CD4-positive, alpha-beta T cell (primary cell): ENCODE results near the gene ARID1A. TPM values are rescaled to one million over a fixed set of nuclear protein-coding genes. Genes with fewer than 3 reads are reported as not detected.

Source experiments
- ATAC-seq: fragments of 200-7000 bp; cut with Tn5 transposase; one replicate; pipeline ENCODE4 v1.10.0; 2022; ENCODE audit warnings: mild to moderate bottlenecking; ENCODE audit not compliant: poor library complexity
- CTCF ChIA-PET: fragments of 350-600 bp; sonication (Branson Sonifier 250); formaldehyde crosslinking; loops from one replicate; lab custom pipeline; 2021; ENCODE audit warnings: antibody characterized with exemption, inconsistent platforms; lab: Charles Lee
- POLR2A ChIA-PET: fragments of 350-600 bp; sonication (Branson Sonifier 250); formaldehyde crosslinking; loops from one replicate; lab custom pipeline; 2021; ENCODE audit warnings: antibody characterized with exemption, inconsistent platforms; lab: Charles Lee
- DNase-seq, 14 experiments: peaks; one replicate each; pipeline ENCODE4 v3.0.0-alpha.2; 2013 to 2020; ENCODE audit warnings: mixed read lengths in 2 of 14
- H3K27ac ChIP-seq, 2 donors: one replicate each; pipeline versions ENCODE4 v1.5.1 to v1.7.0; 2013; ENCODE audit warnings: low read length in 2 of 2, low read depth in 1 of 2, mild to moderate bottlenecking in 1 of 2
- H3K27me3 ChIP-seq, 2 experiments: 1 replicate in 1 of 2; 2 replicates in 1 of 2; pipeline versions ENCODE4 v1.6.1 to v1.7.0; 2013; ENCODE audit warnings: low read length in 2 of 2, control low read depth in 1 of 2, mild to moderate bottlenecking in 1 of 2, moderate library complexity in 1 of 2; ENCODE audit not compliant: insufficient read depth in 2 of 2, control insufficient read depth in 1 of 2
- H3K36me3 ChIP-seq: one replicate; pipeline ENCODE4 v1.6.1; 2013; ENCODE audit warnings: low read length, control low read depth; ENCODE audit not compliant: insufficient read depth
- H3K4me1 ChIP-seq: one replicate; pipeline ENCODE4 v1.6.1; 2013; ENCODE audit warnings: low read length, control low read depth; ENCODE audit not compliant: insufficient read depth
- H3K4me3 ChIP-seq: one replicate; pipeline ENCODE4 v1.5.1; 2013; ENCODE audit warnings: mild to moderate bottlenecking, low read length, moderate library complexity
- H3K9me3 ChIP-seq, 2 experiments: 1 replicate in 1 of 2; 2 replicates in 1 of 2; pipeline versions ENCODE4 v1.6.1 to v1.7.0; 2013; ENCODE audit warnings: low read length in 2 of 2, mild to moderate bottlenecking in 2 of 2, control low read depth in 1 of 2, moderate library complexity in 1 of 2; ENCODE audit not compliant: control insufficient read depth in 1 of 2, insufficient read depth in 1 of 2
- H3K27ac Mint-ChIP-seq: one replicate; pipeline ENCODE4 v1.8.0; 2020; ENCODE audit warnings: mixed read lengths
- H3K27me3 Mint-ChIP-seq: one replicate; pipeline ENCODE4 v1.8.0; 2021; ENCODE audit warnings: mixed read lengths
- H3K36me3 Mint-ChIP-seq: one replicate; pipeline ENCODE4 v1.8.0; 2021; ENCODE audit warnings: low read depth, mixed read lengths
- H3K4me1 Mint-ChIP-seq: one replicate; pipeline ENCODE4 v1.8.0; 2021; ENCODE audit warnings: low read depth, mixed read lengths
- H3K4me3 Mint-ChIP-seq: one replicate; pipeline ENCODE4 v1.8.0; 2020; ENCODE audit warnings: mild to moderate bottlenecking, mixed read lengths
- H3K9me3 Mint-ChIP-seq: one replicate; pipeline ENCODE4 v1.8.0; 2020; ENCODE audit warnings: mixed read lengths
- intact Hi-C, 2 experiments: fragments of 100-400 bp; cut with DNase I in 1 of 2; cut with micrococcal nuclease in 1 of 2; formaldehyde crosslinking; loops; one replicate each; pipeline versions ENCODE4 v1.15.1 to v1.9.0; 2023 to 2025; cut with DNase I, micrococcal nuclease
- total RNA-seq, 174 experiments: library from RNA in 2 of 174; stranded (reverse) in 2 of 174; gene quantifications; one replicate each; pipeline ENCODE4 v1.2.3 and lab custom pipeline; 2021 to 2026
- TF ChIP-seq, protein P1 (sequence below): fragments of 200-600 bp; IDR thresholded peaks from one replicate; pipeline ENCODE4 v1.8.0; 2022; ENCODE audit warnings: antibody characterized with exemption, mild to moderate bottlenecking

ARID1A gene
- total RNA-seq, 2 experiments from 2014 or later, result 102 to 103 TPM

DNA sequence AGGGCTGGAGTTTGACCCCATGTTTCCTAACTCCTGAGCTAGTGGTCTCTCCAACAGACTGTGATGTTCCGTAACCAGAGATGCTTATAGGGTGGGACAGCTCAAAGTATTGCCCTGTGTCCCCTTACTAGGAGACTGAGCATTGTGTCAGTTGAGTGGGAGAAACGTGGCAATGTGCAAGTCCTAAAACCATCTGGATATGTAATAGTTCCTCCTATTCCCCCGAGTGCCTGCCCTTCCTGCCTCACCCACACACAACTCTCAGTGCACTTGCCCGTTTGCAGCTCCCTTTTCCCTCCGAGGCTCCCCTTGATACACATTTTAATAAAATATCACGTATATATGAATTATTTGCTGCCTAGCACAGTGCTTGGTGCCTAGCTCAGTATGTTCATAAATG, 95.3 kb downstream of the ARID1A start:
- H3K27ac ChIP-seq, result no peak overlapping the region
- Mint-ChIP-seq H3K27ac (no peak overlapping the region), H3K4me1 (peaks cover 41% of the 10 kb centered on the region), H3K36me3 (peaks cover 61% of the 10 kb centered on the region), H3K9me3 (no peaks in the 10 kb centered on the region), H3K27me3 (no peaks in the 10 kb centered on the region), H3K4me3 (no peak overlapping the region)
- ATAC-seq (no peak), DNase-seq (no peak)
- H3K4me3 ChIP-seq, result no peak overlapping the region
- no peaks in the 10 kb centered on the region for H3K27me3 ChIP-seq
- ChIA-PET CTCF (interaction anchor here (0.8 to 4.8 kb wide), 5 partner anchors 35 to 291 kb away, joined by 3 to 80 read pairs (median 4); partner anchors contain the start of gene ZDHHC18), POLR2A (interaction anchor here (1.2 to 8.3 kb wide), 2 partner anchors 9 to 96 kb away, joined by 3 to 346 read pairs; partner anchors contain the start of gene ARID1A)
- peaks cover 46% of the 10 kb centered on the region for H3K4me1 ChIP-seq
- TF ChIP-seq, protein P1, sequence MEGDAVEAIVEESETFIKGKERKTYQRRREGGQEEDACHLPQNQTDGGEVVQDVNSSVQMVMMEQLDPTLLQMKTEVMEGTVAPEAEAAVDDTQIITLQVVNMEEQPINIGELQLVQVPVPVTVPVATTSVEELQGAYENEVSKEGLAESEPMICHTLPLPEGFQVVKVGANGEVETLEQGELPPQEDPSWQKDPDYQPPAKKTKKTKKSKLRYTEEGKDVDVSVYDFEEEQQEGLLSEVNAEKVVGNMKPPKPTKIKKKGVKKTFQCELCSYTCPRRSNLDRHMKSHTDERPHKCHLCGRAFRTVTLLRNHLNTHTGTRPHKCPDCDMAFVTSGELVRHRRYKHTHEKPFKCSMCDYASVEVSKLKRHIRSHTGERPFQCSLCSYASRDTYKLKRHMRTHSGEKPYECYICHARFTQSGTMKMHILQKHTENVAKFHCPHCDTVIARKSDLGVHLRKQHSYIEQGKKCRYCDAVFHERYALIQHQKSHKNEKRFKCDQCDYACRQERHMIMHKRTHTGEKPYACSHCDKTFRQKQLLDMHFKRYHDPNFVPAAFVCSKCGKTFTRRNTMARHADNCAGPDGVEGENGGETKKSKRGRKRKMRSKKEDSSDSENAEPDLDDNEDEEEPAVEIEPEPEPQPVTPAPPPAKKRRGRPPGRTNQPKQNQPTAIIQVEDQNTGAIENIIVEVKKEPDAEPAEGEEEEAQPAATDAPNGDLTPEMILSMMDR, result no peak
- H3K36me3 ChIP-seq, result peaks cover 32% of the 10 kb centered on the region
- intact Hi-C loops, result no loop called here
- H3K9me3 ChIP-seq, result no peaks in the 10 kb centered on the region

DNA sequence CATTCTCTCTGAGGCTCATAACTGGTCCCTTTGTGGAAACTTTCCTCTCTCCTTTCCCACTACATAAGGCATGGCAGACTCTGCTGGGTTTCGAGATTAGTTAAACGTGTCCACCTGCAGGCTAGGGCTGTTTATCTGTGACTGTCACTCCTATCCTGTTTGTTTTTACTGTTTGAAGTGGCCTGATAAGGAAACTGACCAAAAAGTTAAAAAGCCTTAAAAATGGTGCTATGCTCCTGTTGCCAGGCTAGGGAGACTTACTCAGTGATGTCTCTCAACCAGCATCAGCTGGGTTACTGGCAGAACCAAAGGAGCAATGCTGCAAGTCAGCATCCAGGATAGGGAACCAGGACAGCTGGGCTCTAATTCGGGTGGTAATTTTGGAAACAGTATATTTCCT, 95.8 kb downstream of the ARID1A start:
- Mint-ChIP-seq H3K27ac (no peak overlapping the region), H3K9me3 (no peaks in the 10 kb centered on the region), H3K27me3 (no peaks in the 10 kb centered on the region), H3K4me3 (no peak overlapping the region), H3K36me3 (peaks cover 64% of the 10 kb centered on the region), H3K4me1 (peaks cover 36% of the 10 kb centered on the region)
- H3K4me3 ChIP-seq, result no peak overlapping the region
- H3K36me3 ChIP-seq, result peaks cover 36% of the 10 kb centered on the region
- no peaks in the 10 kb centered on the region for H3K27me3 ChIP-seq
- intact Hi-C loops, result no loop called here
- no peak for ATAC-seq
- no peak overlapping the region for H3K27ac ChIP-seq
- ChIA-PET POLR2A (interaction anchor here (8.3 kb wide), 1 partner anchor 96 kb away, joined by 346 read pairs; the partner anchor contains the start of gene ARID1A), CTCF (interaction anchor here (4.8 kb wide), 1 partner anchor 188 kb away, joined by 80 read pairs; no protein-coding TSS in a partner anchor)
- DNase-seq, result no peak
- peaks cover 41% of the 10 kb centered on the region for H3K4me1 ChIP-seq
- no peaks in the 10 kb centered on the region for H3K9me3 ChIP-seq
- TF ChIP-seq, protein P1, result no peak

DNA sequence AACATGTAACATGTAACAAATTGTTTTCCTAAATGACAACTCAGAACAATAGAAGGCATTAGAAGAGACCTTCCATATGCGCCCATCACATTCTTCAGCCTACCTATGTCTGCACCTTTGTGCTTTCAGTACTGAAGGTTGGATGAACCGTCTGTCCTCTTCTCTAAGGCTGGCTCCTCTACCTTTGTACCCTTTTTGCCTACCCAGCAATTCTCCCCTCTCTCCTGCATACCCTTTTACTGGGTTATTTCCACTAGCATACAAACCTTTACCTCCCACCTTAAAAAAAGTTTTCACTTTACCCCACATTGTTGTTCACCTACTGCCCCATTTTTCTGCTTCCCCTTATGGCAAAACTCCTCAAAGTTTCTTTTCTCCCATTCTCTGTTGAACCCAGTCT, 97.1 kb downstream of the ARID1A start:
- H3K27me3 ChIP-seq, result no peaks in the 10 kb centered on the region
- H3K4me1 ChIP-seq, result peaks cover 32% of the 10 kb centered on the region
- Mint-ChIP-seq H3K9me3 (no peaks in the 10 kb centered on the region), H3K4me1 (peaks cover 26% of the 10 kb centered on the region), H3K27ac (no peak overlapping the region), H3K4me3 (no peak overlapping the region), H3K27me3 (no peaks in the 10 kb centered on the region), H3K36me3 (peaks cover 66% of the 10 kb centered on the region)
- H3K4me3 ChIP-seq, result no peak overlapping the region
- ATAC-seq, result no peak
- H3K9me3 ChIP-seq, result no peaks in the 10 kb centered on the region
- no peak overlapping the region for H3K27ac ChIP-seq
- DNase-seq, result no peak
- POLR2A ChIA-PET, result no interaction called here
- TF ChIP-seq, protein P1, result no peak
- intact Hi-C loops, result no loop called here
- CTCF ChIA-PET, result no interaction called here
- peaks cover 45% of the 10 kb centered on the region for H3K36me3 ChIP-seq
